Hematopoietic multipotent progenitor cell (in vitro differentiated cells): ENCODE data around the gene C9orf72. TPM values are rescaled to one million over a fixed set of nuclear protein-coding genes. Genes with fewer than 3 reads are reported as not detected.
A peak's percentile ranks its signal among the peaks of the same experiment; 100 is the strongest.
"Not testable (repeated sequence)": the region's sequence is repeated elsewhere in the genome, so short reads cannot be mapped to it uniquely, and the experiment has no call there.

Source experiments
- DNase-seq, 3 donors: peaks; one replicate each; pipeline ENCODE4 v3.0.0-alpha.2; 2011 to 2015; ENCODE audit warnings: low read depth in 2 of 3, low spot score in 2 of 3
- total RNA-seq: library from RNA; depleted of rRNA; stranded (reverse); fragments of >200 nt; gene quantifications from one replicate; pipeline ENCODE4 v1.2.3, GENCODE V29; 2012

Gene C9orf72
- total RNA-seq, 1 donor, result 7.8 TPM

DNA sequence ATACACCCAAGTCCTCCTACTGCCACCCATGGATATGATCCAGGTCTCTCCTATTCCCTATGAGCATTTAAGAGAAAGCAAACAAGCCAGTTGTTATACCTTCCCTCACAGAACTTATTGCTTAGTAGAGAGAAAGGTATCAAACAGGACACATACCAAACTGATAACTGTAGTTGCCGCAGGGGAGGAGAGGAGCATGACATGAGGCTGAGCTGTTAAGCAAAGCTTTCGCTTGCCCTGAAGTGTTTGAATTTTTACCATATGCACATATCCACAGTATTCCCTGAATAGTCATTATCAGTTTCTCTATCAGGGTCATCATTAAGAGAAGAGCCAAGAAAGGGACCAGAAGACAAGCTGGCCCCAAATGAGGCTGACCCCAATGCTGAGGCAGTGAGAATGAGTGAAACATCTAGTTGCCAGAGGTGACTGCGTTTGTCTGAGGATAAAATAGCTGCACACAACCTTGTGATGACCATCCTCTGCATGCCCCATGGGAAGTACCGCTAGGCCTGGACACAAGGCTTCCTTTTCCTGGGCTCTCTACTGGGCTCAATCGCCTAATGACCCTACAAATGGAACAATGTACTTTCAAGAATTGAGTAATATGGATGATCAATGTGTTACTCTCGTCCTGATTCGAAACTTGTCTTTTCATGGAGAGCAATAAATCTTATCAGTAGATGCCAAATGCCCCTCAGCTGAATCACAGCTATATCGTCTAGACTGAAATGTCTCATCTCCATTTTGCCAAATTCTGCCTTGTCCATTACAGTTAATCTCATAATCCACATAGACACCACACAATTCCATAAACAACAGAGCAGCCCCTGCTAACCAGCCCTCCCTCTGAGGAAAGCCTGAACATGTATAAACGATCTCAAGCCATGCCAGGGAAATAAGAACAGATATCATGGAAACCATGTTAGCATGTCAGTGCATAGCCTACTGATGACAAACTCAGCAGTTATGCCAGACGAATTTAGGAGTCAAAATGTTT, 53.5 kb downstream of the C9orf72 start:
- no peak for DNase-seq

DNA sequence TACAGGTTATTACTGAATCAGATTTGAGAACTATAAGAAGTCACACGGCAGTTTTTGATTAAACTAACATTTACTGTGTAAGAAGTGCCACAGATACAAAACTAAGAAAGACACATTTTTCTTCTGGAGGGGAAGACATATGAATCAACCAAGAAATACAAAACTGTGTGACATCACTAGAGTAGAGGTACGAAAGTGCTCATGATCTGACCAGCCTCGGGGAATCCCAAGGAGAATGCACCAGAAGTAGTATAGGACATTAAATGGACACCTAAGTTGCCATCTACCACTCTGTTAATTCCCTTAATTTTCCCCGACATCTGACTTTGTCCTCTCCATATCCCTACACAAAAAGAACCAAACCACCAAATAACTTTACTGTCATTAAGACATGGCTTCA, 54.5 kb downstream of the C9orf72 start:
- DNase-seq, result no peak

DNA sequence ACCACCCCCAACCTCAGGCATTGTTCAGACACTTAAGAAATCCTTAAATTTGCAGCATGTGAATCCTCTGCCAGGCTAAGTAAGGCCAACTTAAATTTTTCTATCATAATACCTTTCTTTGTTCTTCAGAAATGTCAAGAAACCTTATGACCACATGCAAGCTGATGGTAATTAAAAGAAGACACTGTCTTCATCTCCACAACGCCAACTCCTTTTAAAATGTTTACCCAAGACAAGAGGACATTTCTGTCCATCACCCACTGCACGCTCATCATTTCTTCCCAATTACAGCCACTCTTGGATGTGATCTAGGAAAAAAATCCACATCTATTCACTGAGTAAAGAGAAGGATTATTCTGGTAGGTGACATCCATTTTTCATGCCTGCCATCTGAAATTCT, 55.3 kb downstream of the C9orf72 start:
- DNase-seq, result no peak

DNA sequence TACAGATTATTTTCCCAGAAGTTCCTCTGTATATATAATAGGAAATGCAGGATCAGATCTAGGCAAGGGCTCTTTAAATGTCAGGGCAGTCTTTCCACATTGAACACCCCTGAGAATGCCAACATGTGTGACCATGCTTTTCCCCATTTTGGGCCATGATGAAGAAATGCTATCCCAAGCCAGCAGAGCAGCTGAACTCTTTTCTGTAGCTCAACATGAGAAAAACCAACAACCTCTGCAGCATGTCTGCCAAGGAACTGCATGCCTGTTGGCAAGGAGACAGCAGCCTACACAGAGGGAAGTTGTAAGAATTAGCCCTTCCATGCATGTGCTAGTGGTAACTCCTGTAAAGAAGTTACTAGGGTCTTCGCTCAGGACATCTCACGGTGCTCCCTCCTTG, 58.7 kb downstream of the C9orf72 start:
- DNase-seq, result no peak

DNA sequence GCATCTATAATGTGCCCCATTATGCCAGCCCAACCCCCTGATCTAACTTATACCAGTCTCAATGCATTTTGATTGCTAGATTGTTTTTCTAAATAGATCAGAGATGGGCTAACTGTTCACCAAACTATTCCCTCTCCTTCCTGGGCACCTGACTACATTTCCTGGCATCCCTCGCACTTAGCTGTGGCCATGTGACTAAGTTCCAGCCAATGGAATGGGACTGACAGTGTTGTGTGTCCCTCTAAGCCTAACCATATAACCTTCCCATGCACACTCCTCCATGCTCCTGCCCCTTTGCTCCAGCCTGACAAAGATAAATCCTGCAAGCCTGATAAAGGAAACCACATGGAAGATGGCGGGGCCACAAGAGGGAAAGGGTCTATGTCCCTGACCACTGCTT, 61.5 kb downstream of the C9orf72 start:
- no peak for DNase-seq

DNA sequence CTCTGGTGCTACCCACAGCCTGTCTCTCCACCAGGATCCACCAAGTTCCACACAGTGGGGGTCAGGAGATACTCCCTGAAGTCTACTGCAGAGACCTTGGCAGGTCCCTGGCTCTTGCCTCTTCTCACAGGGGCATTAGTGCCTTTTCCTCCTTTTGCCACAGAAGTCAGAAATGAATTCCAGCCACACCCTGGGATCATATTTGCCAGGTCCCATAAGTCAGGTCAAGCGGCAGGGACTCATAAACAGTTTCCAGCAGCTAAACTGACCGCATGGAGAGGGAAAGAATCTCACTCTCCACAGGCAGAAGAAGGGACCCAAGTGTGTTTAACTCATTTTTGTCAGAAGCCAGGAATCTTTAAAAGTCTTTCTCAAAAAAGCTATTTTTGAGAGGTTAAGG, 62.5 kb downstream of the C9orf72 start:
- DNase-seq, result no peak

DNA sequence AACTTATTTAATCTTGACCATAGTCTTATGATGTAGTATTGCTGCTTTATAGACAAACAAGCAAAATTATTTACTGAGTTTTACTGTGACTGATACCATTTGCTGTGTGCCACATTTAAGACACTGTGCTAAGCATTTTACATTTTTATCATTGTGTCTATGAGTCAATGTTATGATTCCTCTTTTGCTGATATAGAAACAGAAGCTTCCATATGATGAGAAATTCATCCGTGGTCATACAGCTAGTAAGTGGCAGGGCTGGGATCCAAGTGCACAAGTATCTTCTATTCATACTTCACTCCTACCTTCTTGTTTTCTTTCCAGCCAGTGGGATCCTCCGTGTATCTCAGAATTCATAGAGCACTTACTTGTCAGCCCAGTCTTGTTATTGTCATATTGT, 66.3 kb downstream of the C9orf72 start:
- no peak for DNase-seq

DNA sequence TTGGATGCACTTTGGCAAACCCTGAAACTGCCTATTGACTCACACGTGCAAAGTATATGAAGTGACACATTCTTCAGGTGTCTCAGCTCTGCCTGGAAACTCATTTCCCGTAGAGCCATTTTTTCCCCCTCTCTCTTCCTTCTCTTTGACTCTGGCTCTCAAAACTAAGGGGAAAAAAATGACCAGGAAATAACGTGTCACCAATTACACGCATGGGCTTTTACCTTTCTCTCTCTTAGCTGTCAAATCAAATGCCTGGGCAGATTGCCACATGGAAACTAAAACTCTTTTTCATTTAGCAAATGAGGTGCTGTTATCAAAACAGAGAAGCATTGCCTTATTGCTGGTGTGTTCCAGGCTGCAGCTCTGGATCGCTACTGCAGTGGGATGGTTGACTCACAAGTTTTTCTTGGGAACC, 67.5 kb downstream of the C9orf72 start:
- DNase-seq, result no peak

DNA sequence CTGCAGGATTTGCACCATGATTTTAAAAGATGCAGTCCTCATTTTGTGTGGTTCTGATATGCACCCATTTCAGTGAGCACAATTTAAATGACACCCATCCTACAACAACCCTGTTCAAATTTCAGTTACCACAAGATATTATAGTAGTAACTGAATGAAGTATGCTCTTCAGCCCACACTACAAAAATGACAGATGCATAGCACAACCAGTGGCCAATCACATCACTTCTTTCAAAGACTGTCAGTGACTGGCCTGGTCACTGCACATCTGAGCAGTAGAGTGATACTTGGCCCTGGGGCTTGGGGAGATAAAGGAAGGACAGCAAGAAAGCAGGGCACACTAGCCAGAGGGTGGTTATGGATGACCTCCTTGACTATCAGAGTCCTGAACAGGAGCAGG, 69.0 kb downstream of the C9orf72 start:
- DNase-seq, result no peak

DNA sequence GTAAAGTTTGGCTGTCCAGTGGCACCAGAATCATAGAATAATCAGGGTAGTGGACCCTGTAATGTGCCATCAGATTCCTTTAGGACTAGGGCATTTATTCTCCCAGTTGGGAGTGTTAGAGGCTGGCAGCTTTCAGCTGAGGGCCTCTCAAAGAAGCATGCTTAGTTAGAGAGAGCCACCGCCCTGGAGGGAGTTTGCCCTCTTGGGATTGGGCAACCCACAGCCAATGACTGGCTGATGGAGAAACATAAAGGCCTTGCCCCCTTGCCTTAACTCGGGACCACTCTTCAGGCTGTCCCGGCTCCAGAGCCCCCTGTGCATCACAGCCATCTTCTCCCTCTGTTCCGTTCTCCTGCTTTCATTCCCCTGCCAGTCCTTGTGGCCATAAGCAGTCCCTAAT, 69.7 kb downstream of the C9orf72 start:
- no peak for DNase-seq

DNA sequence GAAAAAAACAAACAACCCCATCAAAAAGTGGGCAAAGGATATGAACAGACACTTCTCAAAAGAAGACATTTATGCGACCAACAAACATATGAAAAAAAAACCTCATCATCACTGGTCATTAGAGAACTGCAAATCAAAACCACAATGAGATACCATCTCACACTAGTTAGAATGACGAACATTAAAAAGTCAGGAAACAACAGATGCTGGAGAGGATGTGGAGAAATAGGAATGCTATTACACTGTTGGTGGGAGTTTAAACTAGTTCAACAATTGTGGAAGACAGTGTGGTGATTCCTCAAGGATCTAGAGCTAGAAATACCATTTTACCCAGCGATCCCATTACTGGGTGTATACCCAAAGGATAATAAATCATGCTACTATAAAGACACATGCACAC, 72.4 kb downstream of the C9orf72 start:
- DNase-seq, result not testable (repeated sequence)

DNA sequence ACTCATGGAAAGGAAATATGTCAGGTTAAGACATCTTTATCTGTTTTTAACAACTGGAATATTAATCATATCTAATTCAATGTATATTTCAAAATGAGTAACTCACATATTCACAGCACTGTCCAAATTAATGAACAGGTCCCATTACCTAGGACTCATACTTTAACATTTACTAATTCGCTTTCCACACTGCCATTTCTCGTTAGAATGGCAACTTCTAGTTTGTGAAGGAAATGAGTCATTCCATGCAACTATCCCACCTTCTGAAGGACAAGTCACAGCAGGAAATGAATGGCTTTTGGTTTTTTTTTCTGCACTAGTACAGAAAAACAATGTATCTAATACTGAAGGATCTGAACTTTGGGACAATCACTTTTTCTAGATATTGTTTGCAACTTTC, 73.8 kb downstream of the C9orf72 start:
- peak in 2 of 3 donors; percentile 33 to 39 for DNase-seq

DNA sequence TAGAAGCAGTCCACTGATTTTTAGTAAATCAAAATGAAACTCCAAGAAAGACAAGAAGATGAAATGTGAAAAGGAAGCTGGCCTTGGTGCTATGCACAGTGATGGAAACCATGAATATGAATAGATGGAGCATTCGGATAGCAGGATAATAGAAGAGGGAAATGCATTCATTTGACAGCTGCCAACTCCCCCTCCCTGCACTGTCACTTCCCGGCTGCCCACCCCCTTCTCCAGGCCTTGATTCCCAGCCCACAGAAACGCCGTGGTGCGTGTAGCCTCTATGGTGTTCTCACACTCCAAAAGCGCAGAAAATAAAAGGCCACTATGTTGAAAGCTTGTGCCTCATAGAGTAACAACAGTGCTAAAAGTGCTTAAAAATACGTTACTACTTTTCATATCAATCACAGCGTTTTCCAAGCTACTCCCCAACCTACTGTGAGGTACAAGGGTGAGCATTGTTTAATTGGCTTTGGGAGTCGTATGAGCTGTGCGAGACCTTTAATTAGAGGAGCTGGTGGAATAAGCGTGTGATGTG, 75.3 kb downstream of the C9orf72 start:
- DNase-seq, result no peak

Other genes starting within 250 kb of the C9orf72 start
- gene IFNK, start 49.2 kb downstream of the C9orf72 start, total RNA-seq, result not detected
- gene MOB3B, start 43.7 kb downstream of the C9orf72 start, total RNA-seq, result 0.54 TPM